GM18505 (cell line): ENCODE measurements around the gene TESK1.
"Not testable (repeated sequence)": the region's sequence is repeated elsewhere in the genome, so short reads cannot be mapped to it uniquely, and the experiment has no call there.

Experiments used
- ATAC-seq: cut with Tn5 transposase; IDR thresholded peaks from one replicate; pipeline ENCODE4 v1.9.1; 2021; ENCODE audit not compliant: unreplicated experiment
- POLR2A ChIP-seq: IDR thresholded peaks from 4 replicates; pipeline ENCODE4 v1.6.1; 2011; ENCODE audit warnings: borderline replicate concordance; ENCODE audit not compliant: insufficient read depth, insufficient read length; ENCODE audit errors: extremely low read depth

TESK1 gene

DNA sequence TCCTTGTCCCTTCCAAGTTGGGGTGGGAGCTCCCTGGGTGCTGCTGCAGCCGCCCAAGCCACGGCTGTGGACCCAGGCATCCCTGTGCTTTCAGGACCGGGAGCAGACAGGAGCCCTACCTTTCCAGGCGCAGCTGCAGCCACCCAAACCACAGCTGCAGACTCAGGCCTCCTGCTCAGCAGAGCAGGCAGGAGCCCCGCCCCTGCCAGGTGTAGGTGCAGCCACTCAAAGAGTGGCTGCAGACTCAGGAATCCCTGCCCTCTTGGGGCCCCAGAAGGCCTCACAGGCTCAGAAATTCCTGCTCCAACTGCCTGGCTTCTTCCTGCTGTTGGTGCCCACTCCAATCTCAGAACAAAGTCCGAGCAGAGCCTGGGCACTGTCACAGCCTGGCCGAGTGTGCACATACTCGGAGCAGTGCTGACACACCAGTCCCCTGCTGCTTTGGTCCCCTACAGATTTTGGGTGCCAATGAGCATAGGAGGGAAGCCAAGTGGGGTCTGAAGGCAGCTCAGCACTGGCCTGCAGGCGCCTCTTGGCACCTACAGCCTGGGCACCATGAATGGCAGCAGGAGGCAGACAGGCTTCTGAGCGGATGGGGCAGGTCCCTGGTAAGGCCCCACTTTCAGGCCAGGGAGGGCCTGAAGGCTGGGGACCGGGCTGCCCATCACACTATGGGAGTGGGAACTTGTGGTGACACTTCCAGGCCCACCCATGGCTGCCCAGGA lies 6.0 kb upstream of the TESK1 start:
- no peak for ATAC-seq
- no peak for TF ChIP-seq POLR2A

- ATAC-seq, result no peak
- no peak for TF ChIP-seq POLR2A
These were observed 5.1 kb upstream of the TESK1 start for GRCh38 chr9:35599763-35600604.

- no peak for TF ChIP-seq POLR2A
- no peak for ATAC-seq
These were observed 1.5 kb upstream of the TESK1 start for GRCh38 chr9:35603506-35603985.

GRCh38 chr9:35603986-35604577 lies 980 bp upstream of the TESK1 start:
- peak; percentile 76 for ATAC-seq
- TF ChIP-seq POLR2A, result peak; percentile 60

DNA sequence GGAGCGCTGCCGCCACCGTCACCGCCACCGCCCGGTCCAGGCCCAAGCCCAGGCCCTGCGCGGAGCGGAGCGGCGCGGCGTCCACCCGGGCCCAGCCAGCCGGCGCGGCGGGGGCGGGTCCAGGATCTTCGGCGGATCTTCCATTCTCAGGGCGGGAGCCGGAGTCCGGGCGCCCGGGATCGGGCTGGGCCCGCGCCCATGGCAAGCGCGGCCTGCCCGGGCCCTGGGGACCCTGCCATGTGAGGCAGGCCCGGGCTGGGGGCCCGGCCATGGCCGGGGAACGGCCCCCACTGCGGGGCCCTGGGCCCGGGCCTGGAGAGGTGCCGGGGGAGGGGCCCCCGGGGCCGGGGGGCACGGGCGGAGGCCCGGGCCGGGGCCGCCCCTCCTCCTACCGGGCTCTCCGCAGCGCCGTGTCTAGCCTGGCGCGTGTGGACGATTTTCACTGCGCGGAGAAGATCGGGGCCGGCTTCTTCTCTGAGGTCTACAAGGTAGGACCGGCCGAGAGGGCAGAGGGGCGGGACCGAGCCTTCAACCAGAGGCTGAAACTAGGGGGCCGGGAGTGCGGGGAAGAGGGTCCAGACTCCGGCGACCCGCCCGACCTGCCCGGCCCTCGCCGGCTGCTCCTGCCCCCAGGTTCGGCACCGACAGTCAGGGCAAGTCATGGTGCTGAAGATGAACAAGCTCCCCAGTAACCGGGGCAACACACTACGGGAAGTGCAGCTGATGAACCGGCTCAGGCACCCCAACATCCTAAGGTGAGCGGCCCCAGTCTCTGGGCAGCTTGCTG lies 482 bp downstream of the TESK1 start:
- TF ChIP-seq POLR2A, result peak; percentile 34
- peak; percentile 15 for ATAC-seq

DNA sequence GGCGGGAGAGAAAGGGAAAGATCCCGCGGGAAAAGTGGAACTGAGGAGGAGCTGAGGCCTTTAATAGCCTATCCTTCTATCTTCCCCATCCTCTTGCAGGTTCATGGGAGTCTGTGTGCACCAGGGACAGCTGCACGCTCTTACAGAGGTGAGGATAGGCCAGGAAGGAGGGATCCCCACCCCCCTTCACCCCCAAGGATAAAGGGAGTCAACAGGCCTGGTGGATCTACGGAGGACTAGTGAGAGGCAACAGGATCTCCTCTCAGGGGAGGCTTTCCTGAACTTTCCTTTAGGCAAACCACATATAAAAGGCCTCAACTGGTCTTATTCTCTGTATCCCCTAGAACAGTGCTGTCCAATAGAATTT lies 1.1 kb downstream of the TESK1 start:
- ATAC-seq, result no peak
- TF ChIP-seq POLR2A, result no peak

DNA sequence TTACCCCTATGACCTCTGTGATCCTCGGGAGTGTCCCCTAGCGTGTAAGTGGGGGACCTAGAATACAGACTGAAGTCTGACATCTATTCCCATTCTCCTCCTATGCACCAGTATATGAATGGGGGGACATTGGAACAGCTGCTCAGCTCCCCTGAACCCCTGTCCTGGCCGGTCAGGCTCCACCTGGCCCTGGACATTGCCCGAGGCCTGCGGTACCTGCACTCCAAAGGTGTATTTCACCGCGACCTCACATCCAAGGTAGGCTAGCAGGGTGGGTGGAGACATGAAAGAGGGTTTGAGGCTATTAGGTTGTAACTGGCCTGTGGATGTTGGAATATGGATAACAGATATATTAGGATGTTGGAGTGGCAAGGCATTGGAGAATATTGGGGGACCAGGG lies 1.7 kb downstream of the TESK1 start:
- no peak for ATAC-seq
- no peak for TF ChIP-seq POLR2A

DNA sequence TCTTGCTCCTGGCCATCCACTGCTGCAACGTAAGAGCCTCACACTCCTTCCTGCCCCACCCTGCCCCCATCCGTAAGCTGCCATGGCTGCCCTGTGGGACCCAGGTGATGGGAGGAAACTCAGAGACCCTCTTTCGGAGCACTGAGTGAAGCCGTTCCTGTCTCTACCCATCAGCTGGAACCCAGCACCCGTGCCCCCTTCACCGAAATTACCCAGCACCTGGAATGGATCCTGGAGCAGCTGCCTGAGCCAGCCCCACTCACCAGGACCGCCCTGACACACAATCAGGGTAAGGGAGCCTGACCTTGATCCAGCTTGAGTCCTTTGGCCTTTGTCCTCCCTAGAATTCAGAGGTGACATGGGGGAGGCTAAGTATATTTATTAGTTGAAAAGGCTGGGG lies 3.2 kb downstream of the TESK1 start:
- no peak for TF ChIP-seq POLR2A
- no peak for ATAC-seq

DNA sequence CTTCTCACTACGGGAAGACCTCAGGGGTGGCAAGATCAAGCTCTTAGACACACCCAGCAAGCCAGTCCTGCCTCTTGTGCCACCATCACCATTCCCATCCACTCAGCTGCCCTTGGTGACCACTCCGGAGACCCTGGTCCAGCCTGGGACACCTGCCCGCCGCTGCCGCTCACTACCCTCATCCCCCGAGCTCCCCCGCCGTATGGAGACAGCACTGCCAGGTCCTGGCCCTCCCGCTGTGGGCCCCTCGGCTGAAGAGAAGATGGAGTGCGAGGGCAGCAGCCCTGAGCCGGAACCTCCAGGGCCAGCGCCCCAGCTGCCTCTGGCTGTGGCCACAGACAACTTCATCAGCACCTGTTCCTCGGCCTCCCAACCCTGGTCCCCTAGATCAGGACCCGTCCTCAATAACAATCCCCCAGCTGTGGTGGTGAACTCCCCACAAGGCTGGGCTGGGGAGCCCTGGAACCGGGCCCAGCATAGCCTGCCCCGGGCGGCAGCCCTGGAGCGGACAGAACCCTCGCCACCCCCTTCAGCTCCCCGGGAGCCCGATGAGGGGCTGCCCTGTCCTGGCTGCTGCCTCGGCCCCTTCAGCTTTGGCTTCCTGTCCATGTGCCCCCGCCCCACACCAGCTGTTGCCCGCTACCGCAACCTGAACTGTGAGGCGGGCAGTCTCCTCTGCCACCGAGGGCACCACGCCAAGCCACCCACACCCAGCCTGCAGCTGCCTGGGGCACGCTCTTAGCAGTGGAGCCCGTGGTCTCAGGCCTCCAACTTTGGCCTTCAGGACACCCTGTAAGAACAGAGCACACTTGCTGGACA lies 4.1 kb downstream of the TESK1 start:
- no peak for TF ChIP-seq POLR2A
- no peak for ATAC-seq

DNA sequence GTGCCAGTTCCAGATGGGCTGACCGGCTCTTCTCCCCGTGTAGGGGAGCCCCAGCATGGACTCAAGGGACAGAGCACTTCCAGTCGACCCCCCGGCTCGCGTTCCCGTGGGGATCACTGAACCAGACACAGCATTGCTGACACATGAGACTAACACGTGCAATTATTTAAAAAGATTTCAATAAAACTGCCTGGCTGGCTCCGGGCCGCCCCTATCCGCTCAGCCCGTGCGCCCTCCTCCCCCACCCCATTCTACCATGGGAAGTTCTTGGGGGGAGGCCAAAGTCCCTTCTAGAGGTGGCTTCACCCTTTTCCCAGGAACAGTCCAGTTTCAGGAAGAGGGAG lies 4.7 kb downstream of the TESK1 start:
- no peak for TF ChIP-seq POLR2A

DNA sequence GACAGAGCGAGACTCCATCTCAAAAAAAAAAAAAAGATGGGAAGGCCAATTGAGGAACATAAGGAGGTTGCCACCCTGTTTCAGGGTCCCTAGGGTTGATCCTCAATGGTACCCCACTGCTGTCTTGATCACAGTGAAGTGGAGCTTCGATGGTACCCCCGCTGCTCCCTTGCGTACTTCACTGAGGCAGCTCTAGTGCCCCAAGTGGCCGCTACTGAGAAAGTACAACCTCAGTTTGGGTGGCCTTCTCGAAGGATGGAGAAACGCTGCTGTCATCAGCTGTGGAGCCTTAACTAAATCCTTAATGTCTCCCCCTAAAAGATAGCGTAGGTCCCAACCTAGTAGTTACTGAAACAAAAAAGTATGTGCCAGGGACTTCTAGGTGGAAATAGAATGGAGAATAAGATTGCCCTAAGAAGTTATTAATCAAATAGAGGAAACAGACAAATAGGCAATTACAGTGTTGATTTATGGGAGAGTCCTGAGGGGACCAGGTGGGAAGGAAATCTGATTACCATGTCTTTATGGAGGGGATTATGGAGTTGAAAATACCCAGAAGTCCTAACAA lies 6.3 kb downstream of the TESK1 start:
- ATAC-seq, result no peak
- no peak for TF ChIP-seq POLR2A

More for the DNA sequence above, 4.7 kb downstream of the TESK1 start:
- ATAC-seq, result no peak

GRCh38 chr9:35612066-35612465 lies 7.0 kb downstream of the TESK1 start:
- ATAC-seq, result not testable (repeated sequence)

DNA sequence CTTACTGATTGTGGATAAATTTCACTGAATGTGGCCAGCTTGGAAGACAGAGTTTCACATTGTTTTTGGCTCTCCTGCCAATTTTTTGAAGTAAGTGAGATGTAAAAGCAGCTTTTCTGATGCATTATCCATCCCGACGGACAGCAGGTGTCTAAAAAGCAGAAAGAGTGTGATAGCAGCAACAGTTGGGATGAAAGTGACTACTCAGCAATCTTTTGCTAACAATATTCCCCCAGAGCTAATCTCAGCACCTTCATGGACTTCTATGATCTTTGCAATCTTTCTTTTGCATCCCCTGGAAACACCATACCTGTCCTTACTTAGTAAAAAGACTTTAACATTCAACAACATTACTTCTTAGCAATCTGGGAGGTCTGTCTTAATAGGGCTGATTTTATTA lies 7.8 kb downstream of the TESK1 start:
- no peak for ATAC-seq
- TF ChIP-seq POLR2A, result no peak
